Activated CD8-positive, alpha-beta memory T cell treated with anti-CD3 and anti-CD28 coated beads, Interleukin-2, amount 50 U/mL, for 24 hours (primary cell): Measurements from ENCODE around the gene ZNF74.
"Not testable (repeated sequence)": the region's sequence is repeated elsewhere in the genome, so short reads cannot be mapped to it uniquely, and the experiment has no call there.

Experiments used
- DNase-seq: peaks from one replicate; pipeline ENCODE4 v3.0.0-alpha.2; 2020; ENCODE audit errors: extremely low read depth

ZNF74 gene

DNA sequence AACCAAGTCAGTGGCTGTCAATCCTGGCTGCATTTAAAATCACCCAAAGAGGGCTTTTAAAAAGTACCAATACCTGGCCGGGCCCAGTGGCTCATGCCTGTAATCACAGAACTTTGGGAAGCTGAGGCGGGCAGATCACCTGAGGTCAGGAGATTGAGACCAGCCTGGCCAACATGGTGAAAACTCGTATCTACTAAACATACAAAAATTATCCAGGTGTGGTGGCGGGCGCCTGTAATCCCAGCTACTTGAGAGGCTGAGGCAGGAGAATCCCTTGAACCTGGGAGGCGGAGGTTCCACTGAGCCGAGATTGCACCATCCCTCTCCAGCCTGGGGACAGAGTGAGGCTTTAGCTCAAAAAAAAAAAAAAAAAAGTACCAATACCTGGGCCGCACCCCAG lies 17.7 kb upstream of the ZNF74 start:
- not testable (repeated sequence) for DNase-seq

DNA sequence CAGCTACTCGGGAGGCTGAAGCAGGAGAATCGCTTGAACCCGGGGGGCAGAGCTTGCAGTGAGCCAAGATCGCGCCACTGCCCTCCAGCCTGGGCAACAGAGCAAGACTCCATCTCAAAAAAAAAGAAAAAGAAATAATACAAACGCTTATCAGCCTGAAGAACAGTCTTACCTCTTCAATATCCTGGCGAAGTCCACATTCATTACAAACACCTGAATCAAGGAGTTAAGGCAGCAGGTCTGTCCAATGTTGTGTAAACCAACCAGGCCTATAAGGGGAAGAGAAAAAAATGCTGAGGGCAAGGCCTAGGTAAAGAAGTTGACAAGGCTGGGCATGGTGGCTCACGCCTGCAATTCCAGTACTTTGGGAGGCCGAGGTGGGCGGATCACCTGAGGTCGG lies 17.0 kb upstream of the ZNF74 start:
- DNase-seq, result not testable (repeated sequence)

DNA sequence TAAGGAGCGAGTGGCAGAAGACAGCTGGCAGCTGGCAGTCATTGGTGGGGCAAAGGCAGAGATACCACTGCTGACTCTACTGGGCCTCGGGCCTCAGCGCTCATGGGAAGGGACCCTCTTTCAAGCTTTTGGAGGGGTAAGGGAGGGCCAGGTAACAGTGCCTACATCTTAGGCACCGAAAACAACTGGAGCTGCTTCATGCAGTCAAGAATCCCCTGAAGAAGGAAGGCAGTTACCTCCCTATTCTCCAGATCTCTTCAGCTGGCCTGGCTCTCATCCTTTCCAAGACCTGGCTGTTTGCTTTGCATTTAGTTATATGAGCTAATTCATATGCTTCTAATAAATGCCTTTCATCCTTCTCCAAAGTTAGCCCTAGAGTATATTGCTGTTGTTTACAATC lies 15.8 kb upstream of the ZNF74 start:
- DNase-seq, result no peak

DNA sequence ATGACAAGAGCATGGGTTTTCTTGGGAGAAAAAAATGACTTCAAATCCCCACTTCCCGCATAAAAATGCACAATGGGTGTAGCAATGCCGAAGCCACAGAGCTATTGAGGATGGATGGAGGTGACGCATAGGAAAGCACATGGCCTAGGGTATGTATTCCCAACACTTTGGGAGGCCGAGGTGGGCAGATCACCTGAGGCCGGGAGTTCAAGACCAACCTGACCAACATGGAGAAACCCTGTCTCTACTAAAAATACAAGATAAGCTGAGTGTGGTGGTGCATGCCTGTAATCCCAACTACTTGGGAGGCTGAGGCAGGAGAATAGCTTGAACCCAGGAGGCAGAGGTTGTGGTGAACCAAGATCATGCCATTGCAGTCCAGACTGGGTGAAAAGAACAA lies 15.3 kb upstream of the ZNF74 start:
- not testable (repeated sequence) for DNase-seq

DNA sequence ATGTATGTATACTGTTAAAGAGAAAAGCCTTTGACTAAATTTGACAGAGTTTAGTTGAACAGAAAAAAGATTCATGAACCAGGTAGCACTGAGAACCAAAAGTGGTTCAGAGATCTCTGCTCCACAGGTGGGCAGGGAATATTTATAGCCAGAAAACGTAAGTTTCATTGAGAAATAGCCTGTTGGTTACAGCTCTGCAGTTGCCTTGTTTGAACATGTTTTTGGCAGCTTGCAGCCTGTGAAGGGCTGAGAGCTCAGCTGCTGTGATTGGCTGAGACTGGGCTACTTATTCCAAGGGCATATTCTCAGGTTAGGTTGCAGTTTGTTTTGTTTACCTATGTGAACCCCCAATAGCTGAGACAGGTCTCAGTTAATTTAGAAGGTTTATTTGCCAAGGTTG lies 13.5 kb upstream of the ZNF74 start:
- no peak for DNase-seq

DNA sequence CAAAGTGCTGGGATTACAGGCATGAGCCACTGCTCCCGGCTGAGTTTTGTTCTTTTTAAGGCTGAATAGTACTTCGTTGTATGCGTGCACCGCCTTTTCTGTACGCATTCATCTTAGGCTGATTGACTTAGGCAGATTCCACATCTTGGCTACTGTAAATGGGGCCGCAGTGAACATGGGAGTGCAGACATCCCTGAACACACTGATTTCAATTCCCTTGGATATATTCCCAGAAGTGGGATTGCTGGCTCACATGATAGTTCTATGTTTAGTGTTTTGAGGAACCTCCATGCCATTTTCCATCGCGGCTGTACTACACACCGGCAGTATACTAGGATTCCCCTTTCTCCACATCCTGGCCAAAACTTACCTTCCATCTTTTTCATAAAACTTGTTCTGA lies 10.4 kb upstream of the ZNF74 start:
- DNase-seq, result no peak

DNA sequence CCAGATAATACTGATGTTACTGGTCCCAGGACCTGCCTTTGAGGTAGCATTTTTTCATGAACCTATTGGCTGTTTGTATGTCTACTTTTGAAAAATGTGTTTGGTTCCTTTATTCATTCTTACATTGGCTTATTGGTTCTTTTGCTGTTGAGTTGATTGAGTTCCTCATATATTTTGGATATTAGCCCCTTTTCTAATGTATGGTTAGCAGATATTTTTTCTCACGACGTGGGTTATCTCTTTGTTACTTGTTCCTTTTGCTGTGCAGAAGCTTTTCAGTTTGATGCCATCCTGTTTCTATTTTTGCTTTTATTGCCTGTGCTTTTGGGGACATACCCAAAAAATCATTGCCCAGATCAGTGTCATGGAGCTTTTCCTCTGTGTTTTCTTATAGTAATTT lies 9.8 kb upstream of the ZNF74 start:
- DNase-seq, result no peak

DNA sequence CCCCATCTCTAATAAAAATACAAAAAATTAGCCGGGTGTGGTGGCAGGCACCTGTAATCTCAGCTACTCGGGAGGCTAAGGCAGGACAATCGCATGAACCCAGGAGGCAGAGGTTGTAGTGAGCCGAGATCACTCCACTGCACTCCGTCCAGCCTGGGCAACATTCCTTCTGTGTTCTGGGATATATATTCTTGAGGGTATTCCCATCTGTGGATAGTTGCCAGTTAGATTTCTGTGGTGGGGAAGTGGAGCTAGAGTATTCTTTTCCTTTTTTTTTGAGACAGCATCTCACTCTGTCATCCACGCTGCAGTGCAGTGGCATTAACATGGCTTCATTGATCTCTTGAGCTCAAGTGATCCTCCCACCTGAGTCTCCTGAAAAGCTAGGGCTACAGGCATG lies 9.1 kb upstream of the ZNF74 start:
- DNase-seq, result no peak

DNA sequence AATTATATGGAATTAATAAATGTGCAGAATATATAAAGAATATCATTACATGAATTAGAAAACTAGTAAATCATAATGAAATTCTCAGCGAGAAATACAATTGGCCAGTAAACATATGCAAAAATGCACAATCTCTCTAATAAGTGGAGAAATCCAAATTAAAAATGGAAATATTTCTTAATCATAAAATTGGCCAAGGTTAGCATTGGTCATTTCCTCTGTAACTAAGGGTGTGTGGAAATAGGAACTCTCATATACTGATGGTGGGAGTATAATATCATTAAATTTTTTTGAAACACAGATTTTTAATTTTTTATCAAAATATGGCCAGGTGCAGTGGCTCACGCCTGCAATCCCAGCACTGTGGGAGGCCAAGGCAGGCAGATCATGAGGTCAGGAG lies 7.6 kb upstream of the ZNF74 start:
- no peak for DNase-seq

DNA sequence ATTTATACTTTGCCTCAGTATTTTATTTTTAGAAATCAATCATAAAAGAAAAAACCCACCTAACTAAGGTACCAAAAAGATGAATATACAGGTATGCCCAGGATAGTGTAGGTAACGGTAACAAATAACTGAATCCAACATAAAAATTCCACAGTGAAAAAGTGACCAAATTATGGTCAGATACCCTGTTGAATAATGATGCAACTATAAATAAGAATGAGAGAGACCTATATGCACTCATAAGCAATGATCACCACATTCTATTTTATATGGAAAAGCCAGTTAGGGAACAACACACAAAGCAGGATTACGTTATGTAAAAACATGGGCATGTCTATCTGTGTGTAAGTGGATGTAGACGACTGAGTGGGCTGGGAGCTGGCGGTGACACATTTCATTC lies 7.0 kb upstream of the ZNF74 start:
- no peak for DNase-seq

DNA sequence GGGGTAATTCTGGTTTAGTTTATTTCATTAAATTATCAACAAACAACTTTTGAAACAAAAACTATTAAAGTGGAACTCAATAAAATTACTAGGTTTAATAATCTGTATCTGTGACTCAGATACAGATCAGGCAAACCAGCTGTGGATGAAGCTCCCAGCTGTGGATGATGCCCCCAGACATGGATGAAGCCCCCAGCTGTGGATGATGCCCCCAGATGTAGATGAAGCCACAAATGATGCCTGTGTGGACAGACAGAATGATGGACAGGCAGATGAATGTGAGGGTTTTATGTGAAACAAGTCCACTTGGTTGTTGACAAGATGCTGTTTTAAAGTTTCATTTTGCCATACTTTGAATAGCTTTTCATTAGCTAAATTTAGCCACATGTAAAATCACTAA lies 5.8 kb upstream of the ZNF74 start:
- DNase-seq, result no peak

DNA sequence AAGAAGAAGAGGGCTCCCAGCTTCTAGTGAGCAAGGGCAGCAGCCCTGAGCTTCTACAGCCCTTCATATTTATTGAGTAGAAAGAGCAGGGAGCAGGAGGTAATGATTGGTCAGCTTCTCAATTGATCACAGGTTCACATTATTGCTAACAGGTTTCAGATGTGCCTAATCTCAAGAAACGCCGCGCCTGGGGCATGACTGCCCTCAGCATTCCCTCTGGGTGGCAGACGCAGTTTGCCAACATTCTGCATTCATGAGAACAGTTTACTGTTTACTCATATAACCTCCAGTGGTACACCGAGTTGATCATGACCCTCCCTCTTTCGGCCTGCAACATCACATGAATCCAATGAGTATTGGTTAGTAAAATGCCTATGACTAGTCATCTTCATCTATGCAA lies 4.7 kb upstream of the ZNF74 start:
- no peak for DNase-seq

DNA sequence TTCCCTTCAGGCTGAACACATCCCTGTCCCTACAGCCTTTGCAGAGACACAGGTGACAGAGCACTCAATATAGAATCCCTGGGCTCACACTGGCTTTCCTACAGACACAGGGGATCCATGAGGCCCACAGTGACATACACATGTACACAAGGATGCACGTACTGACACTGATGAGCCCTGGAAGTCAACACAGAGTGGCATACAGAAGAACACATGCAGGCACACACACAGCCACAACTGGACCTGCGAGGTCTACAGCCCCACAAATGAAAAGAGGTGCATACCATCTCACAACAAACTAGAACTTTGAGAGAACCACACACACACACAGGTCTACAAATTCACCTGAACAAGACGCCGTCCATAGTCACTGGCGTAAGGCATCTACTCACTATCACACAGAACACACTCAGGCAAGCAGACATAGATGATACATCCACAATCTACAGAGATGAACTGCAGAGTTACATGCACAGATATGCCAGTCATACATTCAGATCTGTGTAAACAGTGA lies 3.5 kb upstream of the ZNF74 start:
- no peak for DNase-seq

DNA sequence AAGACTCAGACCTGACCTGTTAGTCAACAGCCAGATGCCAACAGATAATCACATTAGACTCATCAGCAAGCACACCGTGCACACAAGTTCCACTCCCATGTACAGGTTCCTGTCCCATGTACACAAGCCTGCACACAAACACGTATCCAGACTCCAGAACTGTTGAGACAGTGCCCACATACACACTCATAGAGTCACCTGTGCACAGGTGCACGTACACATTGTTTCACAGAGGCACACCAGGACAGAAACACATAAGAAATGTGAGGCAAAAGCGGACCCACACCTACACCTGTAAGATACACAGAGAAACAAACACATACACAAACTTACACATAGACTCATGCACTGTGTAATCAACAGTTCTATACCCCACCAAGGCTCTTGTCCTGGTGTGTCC lies 2.7 kb upstream of the ZNF74 start:
- no peak for DNase-seq

DNA sequence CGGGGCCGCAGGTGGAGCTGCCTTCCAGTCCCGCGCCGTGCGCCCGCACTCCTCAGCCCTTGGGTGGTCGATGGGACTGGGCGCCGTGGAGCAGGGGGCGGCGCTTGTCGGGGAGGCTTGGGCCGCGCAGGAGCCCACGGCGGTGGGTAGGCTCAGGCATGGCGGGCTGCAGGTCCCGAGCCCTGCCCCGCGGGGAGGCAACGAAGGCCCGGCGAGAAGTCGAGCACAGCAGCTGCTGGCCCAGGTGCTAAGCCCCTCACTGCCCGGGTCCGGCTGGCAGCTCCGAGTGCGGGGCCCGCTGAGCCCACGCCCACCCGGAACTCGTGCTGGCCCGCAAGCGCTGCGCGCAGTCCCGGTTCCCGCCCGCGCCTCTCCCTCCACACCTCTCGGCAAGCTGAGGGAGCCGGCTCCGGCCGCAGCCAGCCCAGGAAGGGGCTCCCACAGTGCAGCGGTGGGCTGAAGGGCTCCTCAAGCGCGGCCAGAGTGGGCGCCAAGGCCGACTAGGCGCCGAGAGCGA lies 1.5 kb upstream of the ZNF74 start:
- DNase-seq, result not testable (repeated sequence)

DNA sequence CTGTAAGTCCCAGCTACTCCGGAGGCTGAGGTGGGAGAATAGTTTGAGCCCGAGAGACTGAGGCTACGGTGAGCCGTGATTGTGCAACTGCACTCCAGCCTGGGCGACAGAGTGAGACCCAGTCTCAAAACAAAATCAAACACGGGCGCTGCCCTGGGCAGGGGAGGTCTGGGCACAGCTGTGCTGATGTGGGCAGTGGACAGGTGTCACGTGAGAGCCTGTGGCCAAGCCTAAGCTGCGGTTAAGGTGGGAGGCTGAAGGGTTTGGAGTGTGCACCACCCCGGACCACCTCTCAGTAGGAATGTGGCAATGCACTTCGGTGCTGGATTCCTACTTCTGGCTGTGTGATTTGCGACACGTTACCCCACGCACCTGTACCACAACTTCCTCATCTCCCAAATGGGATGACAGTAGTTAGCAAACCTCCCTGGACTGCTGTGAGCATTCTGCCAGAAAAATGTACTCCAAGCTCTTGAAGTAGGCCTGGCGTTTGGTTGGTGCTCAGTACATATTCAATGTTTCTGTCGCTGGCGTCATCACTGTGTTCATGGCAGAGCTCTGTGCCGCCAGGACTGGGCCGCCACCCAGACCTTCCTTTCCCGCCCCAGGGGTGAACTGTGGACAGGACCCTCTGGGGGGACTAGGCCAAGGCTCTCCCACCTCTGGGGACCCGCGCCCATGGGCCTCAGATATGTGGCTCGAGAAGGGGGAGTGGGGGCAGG lies 807 bp upstream of the ZNF74 start:
- no peak for DNase-seq

DNA sequence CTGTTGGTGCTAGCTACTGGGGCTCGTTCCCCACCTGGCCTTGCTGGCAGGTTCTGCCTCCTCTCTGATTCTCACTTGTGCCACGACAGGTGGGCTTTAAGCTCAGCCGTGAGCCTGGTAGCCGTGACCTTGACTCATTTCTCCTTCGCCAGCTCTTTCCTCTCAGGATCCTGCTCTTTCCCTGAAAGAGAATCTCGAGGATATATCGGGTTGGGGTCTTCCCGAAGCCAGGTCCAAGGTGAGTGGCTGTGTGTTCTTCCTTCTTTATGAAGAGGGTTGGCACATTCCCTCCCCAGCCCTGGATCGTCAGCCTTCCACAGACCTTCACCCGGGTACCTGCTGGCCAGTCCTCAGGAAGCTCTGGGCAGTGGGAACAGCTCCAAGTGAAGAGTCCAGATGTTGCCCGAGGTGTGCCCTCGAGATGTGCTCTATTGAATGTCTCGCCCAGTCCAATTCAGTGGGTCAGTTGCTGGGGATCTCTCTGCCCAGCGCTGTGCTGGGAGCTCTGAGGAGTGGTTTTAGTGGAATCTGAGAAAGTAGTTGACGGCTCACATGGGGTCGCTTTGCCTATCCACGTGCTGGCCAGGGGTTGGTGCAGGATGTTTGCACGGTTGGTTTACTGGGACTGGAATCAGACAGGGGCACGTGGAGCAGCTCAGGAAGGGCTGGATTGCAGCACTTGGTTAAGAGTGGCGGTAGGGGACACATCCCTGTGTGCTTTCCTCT lies 1.4 kb downstream of the ZNF74 start:
- no peak for DNase-seq

DNA sequence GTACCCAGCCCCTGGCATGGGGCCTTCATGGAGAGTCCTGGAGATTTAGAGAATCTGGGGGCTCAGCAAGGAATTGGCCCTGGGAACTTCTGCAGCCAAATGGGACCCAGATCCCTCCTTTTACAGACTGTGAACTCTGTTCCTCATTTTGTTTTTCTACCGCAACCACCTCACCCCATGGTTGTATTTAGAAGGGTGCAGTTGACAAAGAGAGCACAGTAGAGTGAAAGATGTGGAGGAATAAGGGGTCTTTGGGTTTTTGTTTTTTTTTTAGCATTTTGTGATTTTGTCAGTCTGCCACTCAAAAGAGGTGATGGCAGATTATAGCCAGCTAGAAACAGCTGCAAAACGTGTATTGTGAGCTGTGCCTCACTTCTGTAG lies 1.9 kb downstream of the ZNF74 start:
- no peak for DNase-seq

DNA sequence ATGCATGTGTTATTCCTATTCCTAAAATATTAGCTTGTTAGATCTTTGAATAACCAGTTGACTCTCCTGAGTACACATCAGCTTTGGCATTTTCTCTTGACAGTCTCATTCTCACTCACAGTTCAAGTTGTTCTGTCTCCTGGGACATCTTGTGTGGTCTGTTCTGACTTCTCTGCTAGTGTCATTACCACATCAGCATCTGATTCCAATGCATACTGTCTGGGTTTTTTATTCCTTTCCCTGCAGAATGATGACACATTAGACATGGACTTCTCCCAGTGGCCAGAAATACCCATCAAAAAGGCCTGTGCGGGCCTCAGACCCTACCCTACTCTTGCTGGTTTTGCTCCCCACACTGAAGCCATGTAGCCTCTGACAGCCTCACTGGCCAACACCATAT lies 2.7 kb downstream of the ZNF74 start:
- no peak for DNase-seq

DNA sequence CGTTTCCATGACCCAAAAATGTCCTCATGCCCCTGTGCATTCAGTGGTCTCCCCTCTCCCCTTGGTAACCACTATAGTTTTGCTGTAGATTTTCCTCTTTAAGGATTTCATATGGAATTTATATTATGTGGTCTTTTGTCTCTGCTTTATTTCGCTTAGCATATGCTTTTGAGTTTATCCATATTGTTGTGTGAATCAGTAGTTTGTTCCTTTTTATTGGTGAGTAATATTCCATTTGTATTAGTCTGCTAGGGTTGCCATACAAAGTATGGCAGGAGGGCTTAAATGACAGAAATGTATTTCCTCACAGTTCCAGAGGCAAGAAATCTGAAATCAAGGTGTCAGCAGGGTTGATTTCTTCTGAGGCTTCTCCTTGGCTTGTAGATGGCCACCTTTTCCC lies 3.5 kb downstream of the ZNF74 start:
- no peak for DNase-seq

DNA sequence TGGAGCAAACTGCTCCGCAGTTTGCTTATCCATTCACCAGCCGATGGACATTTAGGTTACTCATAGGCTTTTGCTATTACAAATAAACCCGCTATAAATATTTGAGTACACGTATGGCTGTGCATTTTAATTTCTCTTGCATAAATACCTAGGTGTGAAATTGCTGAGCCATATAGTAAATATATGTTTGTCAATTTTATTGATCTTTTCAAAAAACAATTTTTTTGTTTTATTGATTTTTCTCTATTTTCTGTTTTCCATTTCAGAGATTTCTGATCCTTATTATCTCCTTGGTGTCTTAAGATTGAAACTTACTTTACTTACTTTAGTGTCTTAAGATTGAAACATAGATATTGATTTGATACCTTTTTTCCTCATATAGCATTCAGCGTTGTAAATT lies 4.5 kb downstream of the ZNF74 start:
- DNase-seq, result no peak

DNA sequence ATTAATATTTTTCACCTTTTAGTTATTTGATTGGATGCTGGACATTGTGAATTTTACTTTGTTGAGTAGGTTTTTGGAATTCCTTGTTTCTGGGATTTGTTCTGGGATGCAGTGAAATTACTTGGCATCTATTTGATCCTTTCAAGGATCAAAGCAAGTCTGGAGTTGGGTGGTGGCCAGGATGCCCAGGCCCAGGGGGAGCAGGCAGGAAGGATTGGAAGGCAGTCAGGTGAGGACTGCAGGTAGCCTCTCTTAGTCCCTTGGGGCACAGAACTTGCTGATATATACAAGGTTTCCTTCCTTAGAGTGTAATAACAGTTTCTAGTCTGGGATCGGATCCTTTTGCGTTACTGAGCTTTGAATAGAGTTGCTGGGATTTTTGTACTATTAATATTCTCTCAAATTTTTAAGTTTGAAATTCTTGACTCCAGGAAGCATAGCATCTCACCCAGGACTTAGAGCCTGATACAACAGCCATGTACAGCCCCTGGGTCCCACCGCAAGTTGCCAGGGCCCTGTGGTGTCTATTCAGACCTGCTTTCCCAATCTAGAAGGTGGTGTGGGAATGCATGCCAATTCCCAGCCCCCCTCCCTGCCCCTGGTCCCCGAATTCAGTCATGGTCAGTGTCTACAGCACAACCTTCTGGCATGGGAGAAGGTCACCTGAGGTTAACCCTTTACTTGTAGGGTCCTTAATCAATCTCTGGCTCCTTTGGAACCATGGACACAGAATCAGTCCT lies 6.1 kb downstream of the ZNF74 start:
- no peak for DNase-seq
